Activated CD8-positive, alpha-beta memory T cell treated with anti-CD3 and anti-CD28 coated beads, Interleukin-2, amount 10 ng/mL, durations not matched to agents 7 days and 5 days (primary cell): ENCODE measurements around the gene SLC23A3. TPM values are rescaled to one million over a fixed set of nuclear protein-coding genes. Genes with fewer than 3 reads are reported as not detected.
A peak's percentile ranks its signal among the peaks of the same experiment; 100 is the strongest.

ENCODE experiments used
- ATAC-seq: fragments of 150-1000 bp; cut with Tn5 transposase; one replicate; pipeline ENCODE4 v1.10.0; 2021; ENCODE audit warnings: moderate library complexity
- CTCF ChIA-PET: fragments of 350-600 bp; sonication (Branson Sonifier 250); formaldehyde crosslinking; loops from one replicate; lab custom pipeline; 2021; ENCODE audit warnings: antibody characterized with exemption; lab: Charles Lee
- DNase-seq: peaks from one replicate; pipeline ENCODE4 v3.0.0-alpha.2; 2020
- H3K27ac Mint-ChIP-seq: one replicate; pipeline ENCODE4 v1.8.0; 2021; ENCODE audit warnings: mild to moderate bottlenecking, mixed read lengths
- H3K27me3 Mint-ChIP-seq: one replicate; pipeline ENCODE4 v1.8.0; 2021; ENCODE audit warnings: mixed read lengths
- H3K36me3 Mint-ChIP-seq: one replicate; pipeline ENCODE4 v1.8.0; 2021; ENCODE audit warnings: mild to moderate bottlenecking, mixed read lengths
- H3K4me1 Mint-ChIP-seq: one replicate; pipeline ENCODE4 v1.8.0; 2021; ENCODE audit warnings: mixed read lengths
- H3K4me3 Mint-ChIP-seq: one replicate; pipeline ENCODE4 v1.8.0; 2021; ENCODE audit warnings: mild to moderate bottlenecking, moderate library complexity, mixed read lengths
- H3K9me3 Mint-ChIP-seq: one replicate; pipeline ENCODE4 v1.8.0; 2022; ENCODE audit warnings: low read depth, mixed read lengths
- total RNA-seq, 2 experiments: library from RNA; stranded (reverse); gene quantifications; one replicate each; pipeline ENCODE4 v1.2.3, GENCODE V29; 2021

The SLC23A3 gene
- total RNA-seq, 2 experiments from 2014 or later, result 2.6 to 3.2 TPM

- H3K9me3 Mint-ChIP-seq, result no peaks in the 10 kb centered on the region
- H3K36me3 Mint-ChIP-seq, result peaks cover 22% of the 10 kb centered on the region
- CTCF ChIA-PET, result no interaction called here
- no peaks in the 10 kb centered on the region for H3K27me3 Mint-ChIP-seq
- H3K4me3 Mint-ChIP-seq, result no peak overlapping the region
- DNase-seq (no peak), ATAC-seq (no peak)
- H3K4me1 Mint-ChIP-seq, result no peaks in the 10 kb centered on the region
- H3K27ac Mint-ChIP-seq, result no peak overlapping the region
Observed at GRCh38 chr2:219140722-219141121, 29.1 kb downstream of the SLC23A3 start.

DNA sequence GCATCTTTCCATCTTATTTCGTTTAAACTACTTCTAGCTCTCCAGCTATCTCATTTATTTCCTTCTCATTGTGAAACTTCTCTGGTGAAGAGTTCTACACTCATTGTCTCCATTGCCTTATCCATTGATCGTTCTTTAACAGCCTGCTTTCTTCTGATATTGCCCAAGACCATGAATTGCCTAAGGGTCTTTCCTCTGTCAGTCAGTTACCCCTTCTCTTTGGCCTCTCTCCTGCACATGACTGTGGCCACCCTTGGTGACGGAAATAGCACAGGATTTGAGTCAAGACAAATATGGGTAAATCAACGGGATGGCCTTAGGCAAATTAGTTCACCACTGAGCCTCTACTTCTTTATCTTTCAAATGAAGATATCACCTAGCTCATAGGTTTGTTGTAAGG lies 35.9 kb downstream of the SLC23A3 start:
- no peak for DNase-seq
- CTCF ChIA-PET, result interaction anchor here (0.9 to 2.8 kb wide), 3 partner anchors 11 to 19 kb away, joined by 4 to 10 read pairs (median 5); no protein-coding TSS in a partner anchor
- Mint-ChIP-seq H3K27ac (no peak overlapping the region), H3K4me3 (no peak overlapping the region), H3K4me1 (peaks cover 6% of the 10 kb centered on the region), H3K36me3 (peaks cover 4% of the 10 kb centered on the region), H3K9me3 (no peaks in the 10 kb centered on the region), H3K27me3 (no peaks in the 10 kb centered on the region)
- ATAC-seq, result no peak

GRCh38 chr2:219131744-219132143 lies 38.1 kb downstream of the SLC23A3 start:
- Mint-ChIP-seq H3K4me3 (no peak overlapping the region), H3K27ac (no peak overlapping the region), H3K9me3 (no peaks in the 10 kb centered on the region), H3K27me3 (no peaks in the 10 kb centered on the region), H3K4me1 (peaks cover 6% of the 10 kb centered on the region), H3K36me3 (no peaks in the 10 kb centered on the region)
- DNase-seq (no peak), ATAC-seq (no peak)
- CTCF ChIA-PET, result interaction anchor here (0.6 to 2.8 kb wide), 7 partner anchors 10 to 168 kb away, joined by 3 to 10 read pairs (median 4); no protein-coding TSS in a partner anchor

GRCh38 chr2:219131327-219131726 lies 38.5 kb downstream of the SLC23A3 start:
- no peak for DNase-seq
- Mint-ChIP-seq H3K4me3 (no peak overlapping the region), H3K4me1 (peaks cover 6% of the 10 kb centered on the region), H3K9me3 (no peaks in the 10 kb centered on the region), H3K27ac (no peak overlapping the region), H3K36me3 (no peaks in the 10 kb centered on the region), H3K27me3 (no peaks in the 10 kb centered on the region)
- CTCF ChIA-PET, result interaction anchor here (0.8 to 2.8 kb wide), 6 partner anchors 10 to 168 kb away, joined by 3 to 10 read pairs (median 4); no protein-coding TSS in a partner anchor
- ATAC-seq, result no peak

DNA sequence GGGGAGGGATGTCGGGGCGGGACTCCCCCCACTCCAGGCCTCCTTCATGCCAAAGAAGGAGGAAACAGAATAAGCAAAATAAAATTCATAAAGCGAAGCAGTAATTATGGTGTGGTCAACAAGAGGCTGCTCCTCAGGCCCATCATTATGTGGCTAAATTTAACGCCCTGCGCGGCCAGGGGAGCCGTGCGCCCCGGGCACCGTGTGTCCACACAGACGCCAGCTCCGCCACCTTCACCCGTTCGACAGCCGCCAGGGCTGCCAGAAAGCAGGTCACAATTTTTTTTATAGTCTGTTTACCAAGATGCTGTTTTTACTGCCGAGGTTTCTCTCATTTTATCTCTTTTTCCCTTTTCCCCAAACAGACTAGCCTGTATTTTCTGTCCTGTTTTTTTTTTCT lies 40.2 kb downstream of the SLC23A3 start:
- H3K36me3 Mint-ChIP-seq, result no peaks in the 10 kb centered on the region
- no peaks in the 10 kb centered on the region for H3K27me3 Mint-ChIP-seq
- DNase-seq (no peak), ATAC-seq (no peak)
- no peak overlapping the region for H3K4me3 Mint-ChIP-seq
- H3K4me1 Mint-ChIP-seq, result peaks cover 10% of the 10 kb centered on the region
- CTCF ChIA-PET, result interaction anchor here (1.2 to 1.3 kb wide), 2 partner anchors 9 to 42 kb away, joined by 3 to 4 read pairs; no protein-coding TSS in a partner anchor
- H3K27ac Mint-ChIP-seq, result no peak overlapping the region
- no peaks in the 10 kb centered on the region for H3K9me3 Mint-ChIP-seq

DNA sequence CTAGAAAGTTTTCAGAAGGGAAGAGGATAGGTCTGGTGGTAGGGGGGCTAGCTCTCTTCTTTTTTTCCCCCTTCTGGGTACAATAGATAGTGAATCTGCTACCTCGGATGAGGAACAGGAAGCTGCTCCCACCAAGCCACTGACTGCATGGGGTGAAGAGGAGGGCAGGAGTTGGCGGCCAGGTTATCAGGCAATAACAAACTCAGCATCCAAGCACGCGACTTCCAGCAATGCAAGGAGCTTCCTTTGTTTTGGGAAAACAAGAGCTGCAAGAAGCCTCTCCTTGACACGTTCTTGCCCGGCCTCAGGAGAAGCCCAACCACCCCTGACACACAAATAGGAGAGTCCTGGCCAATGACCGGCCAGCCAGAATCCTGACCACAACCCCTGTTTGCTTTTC lies 41.4 kb downstream of the SLC23A3 start:
- no peaks in the 10 kb centered on the region for H3K9me3 Mint-ChIP-seq
- CTCF ChIA-PET, result interaction anchor here (0.8 to 1.6 kb wide), 3 partner anchors 9 to 99 kb away, joined by 3 to 6 read pairs (median 3); no protein-coding TSS in a partner anchor
- ATAC-seq, result no peak
- no peak for DNase-seq
- H3K4me1 Mint-ChIP-seq, result peaks cover 13% of the 10 kb centered on the region
- H3K27me3 Mint-ChIP-seq, result no peaks in the 10 kb centered on the region
- no peak overlapping the region for H3K27ac Mint-ChIP-seq
- no peak overlapping the region for H3K4me3 Mint-ChIP-seq
- no peaks in the 10 kb centered on the region for H3K36me3 Mint-ChIP-seq

DNA sequence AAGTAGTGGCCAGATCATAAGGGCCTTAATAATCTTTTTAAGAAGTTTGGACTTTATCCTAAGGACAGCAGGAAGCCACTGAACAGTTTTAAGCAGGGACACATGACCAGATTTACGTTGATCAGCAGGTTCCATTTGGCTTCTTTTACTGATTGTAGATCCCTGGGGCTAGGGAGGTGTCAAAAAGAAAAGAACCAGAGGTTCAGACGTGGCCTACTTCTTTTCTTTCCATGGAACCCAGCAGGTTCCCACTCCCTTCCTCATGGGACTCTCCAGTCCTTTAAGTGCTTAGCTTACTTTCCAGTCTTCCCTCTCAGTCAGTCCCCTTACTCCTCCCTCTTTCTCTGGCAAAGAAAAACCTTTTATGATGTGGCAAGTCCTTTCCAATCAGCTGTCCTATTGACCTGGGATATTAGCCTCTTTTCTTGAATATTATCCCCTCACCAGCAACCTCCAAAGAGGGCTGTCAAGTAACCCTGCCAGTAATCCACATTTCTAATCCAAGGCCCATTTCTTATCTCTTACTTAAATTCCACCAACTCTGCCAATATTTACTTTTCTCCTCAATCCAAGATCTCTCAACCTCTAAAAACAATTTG lies 42.7 kb downstream of the SLC23A3 start:
- Mint-ChIP-seq H3K4me3 (no peak overlapping the region), H3K36me3 (no peaks in the 10 kb centered on the region), H3K4me1 (peaks cover 12% of the 10 kb centered on the region), H3K9me3 (no peaks in the 10 kb centered on the region), H3K27ac (no peak overlapping the region), H3K27me3 (no peaks in the 10 kb centered on the region)
- ATAC-seq (no peak), DNase-seq (no peak)
- CTCF ChIA-PET, result interaction anchor here (1.6 kb wide), 1 partner anchor 8 kb away, joined by 6 read pairs; no protein-coding TSS in a partner anchor

DNA sequence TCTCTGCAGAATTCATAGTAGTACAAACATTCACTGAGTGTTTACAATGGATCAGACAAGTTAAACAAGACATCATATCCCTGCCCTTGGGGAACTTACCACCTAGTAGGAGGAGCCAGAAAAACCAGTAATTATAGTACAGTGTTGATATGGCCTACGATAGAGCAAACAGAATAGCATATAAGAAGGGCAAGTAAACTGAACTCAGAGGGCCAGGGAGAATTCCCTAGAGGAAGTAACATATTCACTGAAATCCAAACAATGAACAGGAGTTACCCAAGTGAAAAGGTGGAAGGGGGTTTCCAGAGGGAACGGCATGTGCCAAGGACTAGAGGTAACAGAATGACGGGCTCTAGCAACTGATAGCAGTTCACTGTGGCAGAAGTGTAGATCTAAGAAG lies 43.3 kb downstream of the SLC23A3 start:
- no peak overlapping the region for H3K27ac Mint-ChIP-seq
- H3K4me3 Mint-ChIP-seq, result no peak overlapping the region
- CTCF ChIA-PET, result no interaction called here
- DNase-seq, result no peak
- peaks cover 12% of the 10 kb centered on the region for H3K4me1 Mint-ChIP-seq
- H3K36me3 Mint-ChIP-seq, result no peaks in the 10 kb centered on the region
- H3K9me3 Mint-ChIP-seq, result no peaks in the 10 kb centered on the region
- no peaks in the 10 kb centered on the region for H3K27me3 Mint-ChIP-seq
- no peak for ATAC-seq

GRCh38 chr2:219125886-219126270 lies 44.0 kb downstream of the SLC23A3 start:
- Mint-ChIP-seq H3K9me3 (no peaks in the 10 kb centered on the region), H3K4me3 (no peak overlapping the region), H3K27ac (no peak overlapping the region), H3K4me1 (peaks cover 12% of the 10 kb centered on the region), H3K36me3 (no peaks in the 10 kb centered on the region), H3K27me3 (no peaks in the 10 kb centered on the region)
- CTCF ChIA-PET, result interaction anchor here (1.0 to 7.7 kb wide), 4 partner anchors 22 to 98 kb away, joined by 3 to 69 read pairs (median 4); no protein-coding TSS in a partner anchor
- DNase-seq, result no peak
- no peak for ATAC-seq

DNA sequence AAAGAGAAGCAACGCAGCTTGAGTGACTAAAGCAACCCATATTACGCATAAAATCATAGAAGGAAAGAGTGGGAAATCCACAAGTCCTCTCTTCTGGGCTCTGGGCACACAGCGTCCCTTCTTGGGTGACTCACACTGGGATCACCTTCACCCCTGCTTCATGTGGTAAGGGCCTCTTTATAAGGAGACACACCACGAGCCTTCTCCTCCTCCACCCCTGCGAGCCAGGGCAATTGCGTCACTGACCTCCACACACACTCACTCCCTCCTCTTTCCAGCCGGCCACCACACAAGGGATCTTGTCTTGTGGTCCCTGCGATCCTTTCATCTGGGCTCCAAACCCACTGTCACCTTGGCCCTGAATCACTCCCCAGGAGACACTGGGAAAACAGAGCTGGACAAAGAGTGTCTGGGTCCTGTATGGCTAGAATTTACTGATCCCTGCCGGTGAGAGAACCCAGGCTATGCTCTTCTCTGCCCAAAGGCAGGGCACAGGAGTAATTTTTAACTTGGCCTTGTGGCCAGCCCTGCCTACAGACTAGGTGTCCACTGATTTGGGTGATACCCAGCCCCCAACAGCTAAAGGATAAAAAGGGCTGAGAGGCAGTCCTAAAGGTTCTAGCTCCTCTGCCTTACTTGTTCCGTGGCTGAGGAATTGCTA lies 44.5 kb downstream of the SLC23A3 start:
- Mint-ChIP-seq H3K9me3 (no peaks in the 10 kb centered on the region), H3K36me3 (no peaks in the 10 kb centered on the region), H3K4me3 (no peak overlapping the region), H3K27ac (no peak overlapping the region), H3K27me3 (no peaks in the 10 kb centered on the region), H3K4me1 (peaks cover 12% of the 10 kb centered on the region)
- CTCF ChIA-PET, result interaction anchor here (1.0 to 10.6 kb wide), 6 partner anchors 21 to 98 kb away, joined by 3 to 141 read pairs (median 6); partner anchors contain the start of gene IHH
- DNase-seq (no peak), ATAC-seq (no peak)

DNA sequence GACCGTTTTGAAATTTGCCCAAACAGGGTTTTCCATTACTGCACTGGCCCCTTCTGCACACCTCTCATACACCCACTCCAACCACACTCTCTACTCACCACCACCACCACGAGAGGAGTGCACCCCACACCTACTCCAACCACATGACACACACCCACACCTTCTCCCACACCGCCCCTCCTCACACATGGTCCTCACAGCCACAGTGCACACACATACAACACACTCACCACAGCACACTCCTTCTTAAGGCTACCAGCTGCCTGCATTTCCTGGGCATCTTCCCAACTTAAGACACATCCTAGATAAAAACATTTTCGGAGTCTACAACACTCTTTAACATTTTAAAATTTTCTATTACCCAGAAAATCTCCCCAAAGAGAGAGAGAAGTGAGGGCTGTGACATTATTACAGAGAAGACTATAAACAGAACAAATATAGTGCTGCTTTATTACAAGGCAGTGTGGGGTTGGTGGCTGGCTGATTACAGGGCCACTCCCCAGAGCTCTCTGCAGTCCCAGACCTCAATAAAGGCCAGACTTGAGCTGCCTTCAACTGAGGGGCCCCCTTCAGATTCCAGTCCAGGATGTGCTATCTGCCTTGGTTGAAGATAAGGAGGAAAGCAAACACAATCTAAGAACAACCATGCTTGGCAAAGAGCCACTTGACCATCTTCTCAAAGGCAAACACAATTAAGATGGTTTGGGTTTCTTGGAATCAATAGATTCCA lies 45.3 kb downstream of the SLC23A3 start:
- no peak for DNase-seq
- Mint-ChIP-seq H3K36me3 (no peaks in the 10 kb centered on the region), H3K4me1 (peaks cover 12% of the 10 kb centered on the region), H3K27me3 (no peaks in the 10 kb centered on the region), H3K9me3 (no peaks in the 10 kb centered on the region), H3K27ac (peak overlapping the region; percentile 4), H3K4me3 (no peak overlapping the region)
- peak; percentile 47 for ATAC-seq
- CTCF ChIA-PET, result interaction anchor here (0.8 to 10.6 kb wide), 5 partner anchors 30 to 97 kb away, joined by 4 to 141 read pairs (median 69); partner anchors contain the start of genes IHH and NHEJ1

DNA sequence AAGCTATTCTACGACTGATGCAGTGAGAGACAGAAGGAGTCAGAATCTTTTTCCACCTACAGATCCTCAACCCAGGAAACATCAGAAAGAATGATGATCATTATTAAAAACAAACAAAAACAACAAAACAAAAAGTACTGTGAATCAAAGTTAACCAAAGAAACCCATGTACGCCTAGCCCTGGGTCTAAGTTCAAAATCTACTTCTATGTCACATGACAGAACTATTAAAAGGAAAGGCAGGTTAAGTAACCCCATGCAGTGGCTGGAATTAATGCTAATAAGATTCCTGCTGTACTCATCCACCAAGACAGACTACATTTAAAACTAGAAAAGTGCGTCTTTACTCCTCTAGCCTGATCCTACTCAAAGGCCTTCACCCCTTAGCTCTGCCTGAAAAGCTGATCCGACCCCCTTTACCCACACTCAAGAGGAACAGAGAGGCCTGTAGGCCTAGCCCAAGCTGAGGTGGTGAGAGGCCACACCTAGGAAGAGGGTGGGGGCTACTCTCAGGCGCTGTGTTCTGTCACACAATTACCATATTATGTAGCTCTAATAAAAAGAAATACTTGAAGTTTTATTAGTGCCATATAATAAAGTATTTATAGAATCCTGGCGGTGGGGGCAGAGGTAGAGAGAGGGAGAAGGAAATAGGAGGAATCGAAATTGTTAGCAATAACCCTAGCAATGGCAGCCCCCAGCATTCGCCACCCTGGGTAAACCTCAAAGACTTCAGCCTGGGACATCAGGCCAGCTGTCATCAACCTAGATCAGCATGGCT lies 46.3 kb downstream of the SLC23A3 start:
- Mint-ChIP-seq H3K4me3 (no peak overlapping the region), H3K27ac (no peak overlapping the region), H3K9me3 (no peaks in the 10 kb centered on the region), H3K27me3 (no peaks in the 10 kb centered on the region), H3K4me1 (peaks cover 12% of the 10 kb centered on the region), H3K36me3 (no peaks in the 10 kb centered on the region)
- ATAC-seq, result no peak
- no peak for DNase-seq
- CTCF ChIA-PET, result interaction anchor here (0.8 to 10.6 kb wide), 7 partner anchors 31 to 176 kb away, joined by 3 to 141 read pairs (median 6); partner anchors contain the start of genes IHH and NHEJ1
